Muscle of arm (tissue), 14 donors: Measurements from ENCODE around the gene TGFB3. TPM values are rescaled to one million over a fixed set of nuclear protein-coding genes. Genes with fewer than 3 reads are reported as not detected.
A peak's percentile ranks its signal among the peaks of the same experiment; 100 is the strongest.
"Not testable (repeated sequence)": the region's sequence is repeated elsewhere in the genome, so short reads cannot be mapped to it uniquely, and the experiment has no call there.

ENCODE experiments used
- DNase-seq: peaks from one replicate; pipeline ENCODE4 v3.0.0-alpha.2; 2013
- long read RNA-seq, 11 donors: transcript quantifications; one replicate each; lab custom pipeline, GENCODE V29; 2026
- polyA plus RNA-seq, 12 donors: library from polyadenylated mRNA; unstranded; fragments of 120-200 nt; gene quantifications; one replicate each; pipeline ENCODE4 v1.2.1, GENCODE V29; 2013; ENCODE audit not compliant: insufficient read length in 12 of 12

TGFB3 gene
- 100 to 1,000 TPM in 8 of 12 donors, 10 to 100 TPM in 4; 69.4 to 750 (median 111) TPM for polyA plus RNA-seq
- long read RNA-seq, donor 1, partial matches to known transcripts, result 0 of 2 reads
- long read RNA-seq, donor 1, other reads (novel, unspliced or antisense), result 0 of 2 reads
- long read RNA-seq, donor 2, transcript TGFB3-201 (7 exons, 2,522 nt), result major isoform, 14 of 16 reads
- long read RNA-seq, donor 2, partial matches to known transcripts, result 0 of 16 reads
- long read RNA-seq, donor 2, other reads (novel, unspliced or antisense), result 0 of 16 reads
- long read RNA-seq, donor 3, transcript TGFB3-201 (7 exons, 2,522 nt), result major isoform, 8 of 8 reads
- long read RNA-seq, donor 3, partial matches to known transcripts, result 0 of 8 reads
- long read RNA-seq, donor 3, other reads (novel, unspliced or antisense), result 0 of 8 reads
- long read RNA-seq, donor 4, partial matches to known transcripts, result 0 of 5 reads
- long read RNA-seq, donor 4, other reads (novel, unspliced or antisense), result 0 of 5 reads
- long read RNA-seq, donor 5, transcript TGFB3-201 (7 exons, 2,522 nt), result major isoform, 9 of 24 reads
- long read RNA-seq, donor 5, partial matches to known transcripts, result 9 of 24 reads
- long read RNA-seq, donor 5, other reads (novel, unspliced or antisense), result 0 of 24 reads
- long read RNA-seq, donor 6, partial matches to known transcripts, result 0 of 3 reads
- long read RNA-seq, donor 6, other reads (novel, unspliced or antisense), result 0 of 3 reads
- long read RNA-seq, donor 7, partial matches to known transcripts, result 0 of 1 reads
- long read RNA-seq, donor 7, other reads (novel, unspliced or antisense), result 0 of 1 reads
- long read RNA-seq, donor 8, transcript TGFB3-201 (7 exons, 2,522 nt), result major isoform, 17 of 33 reads
- long read RNA-seq, donor 8, partial matches to known transcripts, result 15 of 33 reads
- long read RNA-seq, donor 8, other reads (novel, unspliced or antisense), result 0 of 33 reads
- long read RNA-seq, donor 9, partial matches to known transcripts, result 29 of 32 reads
- long read RNA-seq, donor 9, other reads (novel, unspliced or antisense), result 0 of 32 reads
- long read RNA-seq, donor 10, transcript TGFB3-201 (7 exons, 2,522 nt), result major isoform, 13 of 180 reads
- long read RNA-seq, donor 10, partial matches to known transcripts, result 166 of 180 reads
- long read RNA-seq, donor 10, other reads (novel, unspliced or antisense), result 0 of 180 reads
- long read RNA-seq, donor 11, transcript TGFB3-201 (7 exons, 2,522 nt), result major isoform, 7 of 8 reads
- long read RNA-seq, donor 11, partial matches to known transcripts, result 0 of 8 reads
- long read RNA-seq, donor 11, other reads (novel, unspliced or antisense), result 0 of 8 reads

- peak; percentile 96 for DNase-seq
Observed at GRCh38 chr14:75981426-75982265, at the start of gene TGFB3. TSS of gene TGFB3 (minus strand) at chr14:75981995. CDS start at chr14:75980893, 1,102 bp downstream.

- no peak for DNase-seq
Observed at GRCh38 chr14:76024211-76024907, 42.6 kb upstream of the TGFB3 start.

GRCh38 chr14:76023757-76024156 is 42.0 kb upstream of the TGFB3 start:
- no peak for DNase-seq

- no peak for DNase-seq
Observed at GRCh38 chr14:76022991-76023390, 41.2 kb upstream of the TGFB3 start.

DNA sequence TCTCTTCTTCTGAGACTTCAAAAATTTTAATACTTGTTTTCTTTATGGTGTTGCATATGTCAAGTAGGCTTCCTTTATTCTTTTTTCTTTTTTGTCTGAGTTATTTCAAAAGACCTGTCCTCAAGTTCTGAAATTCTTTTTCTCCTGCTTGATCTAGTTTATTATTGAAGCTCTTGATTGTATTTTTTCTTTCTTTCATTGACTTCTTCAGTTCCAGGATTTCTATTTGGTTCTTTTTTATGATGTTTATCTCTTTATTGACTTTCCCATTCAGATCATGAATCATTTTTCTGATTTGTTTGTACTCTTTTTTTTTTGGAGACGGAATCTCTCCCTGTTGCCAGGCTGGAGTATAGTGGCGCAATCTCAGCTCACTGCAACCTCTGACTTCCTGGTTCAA is 37.9 kb upstream of the TGFB3 start:
- no peak for DNase-seq

- no peak for DNase-seq
Observed at GRCh38 chr14:76015668-76016067, 33.9 kb upstream of the TGFB3 start.

DNA sequence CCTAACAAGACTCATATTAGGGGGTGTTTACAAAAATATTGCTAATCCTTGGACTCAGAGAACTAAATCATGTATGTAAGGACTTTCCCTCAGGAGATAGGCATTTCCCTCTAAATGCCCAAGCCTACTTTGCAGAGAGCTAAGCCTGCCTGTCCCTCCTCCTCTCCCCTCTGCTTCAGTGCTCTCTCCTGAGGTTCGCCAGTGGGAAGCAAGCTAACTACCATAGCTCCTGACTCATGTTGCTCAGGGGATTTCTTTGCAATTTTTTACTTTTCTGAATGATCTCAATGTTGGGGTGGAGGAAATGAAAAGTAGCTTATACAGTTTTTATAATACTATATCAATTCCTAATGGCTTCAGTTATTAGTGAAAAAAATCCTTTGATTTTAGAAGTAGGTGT is 33.4 kb upstream of the TGFB3 start:
- no peak for DNase-seq

GRCh38 chr14:76012354-76012753 is 30.6 kb upstream of the TGFB3 start:
- DNase-seq, result peak; percentile 44

DNA sequence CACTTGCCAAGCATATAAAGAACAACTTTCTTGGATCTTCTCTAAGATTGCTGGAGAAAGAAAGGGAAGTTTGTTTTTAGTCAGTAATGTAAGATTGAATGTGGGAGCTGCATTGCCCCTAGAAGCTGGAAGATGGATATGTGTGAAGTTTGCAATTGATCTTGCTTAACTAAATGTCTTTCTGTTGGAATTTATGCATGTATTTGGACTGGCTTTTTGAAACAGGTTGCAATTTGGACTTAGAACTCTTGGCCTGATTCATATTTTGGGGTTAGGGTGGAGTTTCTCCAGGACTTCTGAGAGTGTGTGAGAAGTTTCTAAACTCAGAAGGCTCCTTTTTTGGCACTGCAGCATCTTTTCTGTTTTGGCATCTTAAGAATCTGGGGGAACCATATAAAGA is 30.1 kb upstream of the TGFB3 start:
- DNase-seq, result no peak

- DNase-seq, result not testable (repeated sequence)
Observed at GRCh38 chr14:76009627-76010026, 27.8 kb upstream of the TGFB3 start.

GRCh38 chr14:76007852-76008251 is 26.1 kb upstream of the TGFB3 start:
- DNase-seq, result no peak

- DNase-seq, result no peak
Observed at GRCh38 chr14:76007379-76007778, 25.6 kb upstream of the TGFB3 start.

DNA sequence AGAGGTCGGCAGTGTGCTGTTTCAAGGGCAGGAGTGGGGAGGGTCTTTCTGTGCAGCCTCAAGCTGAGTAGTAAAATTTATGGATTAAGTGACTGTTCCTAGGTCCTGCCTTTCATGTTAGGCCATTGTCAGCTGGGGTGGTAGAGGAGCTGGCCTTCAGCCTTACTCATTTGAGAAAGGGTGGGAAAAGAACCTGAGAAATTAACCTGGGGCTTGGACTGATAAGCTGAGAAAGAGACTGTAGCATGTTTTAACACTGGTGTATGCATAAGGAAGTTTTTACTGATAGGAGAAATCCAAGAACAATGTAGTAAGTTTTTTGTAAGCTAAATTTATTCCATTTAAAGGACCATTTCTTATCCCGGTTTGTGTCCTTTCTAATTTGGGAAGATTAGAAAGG is 24.5 kb upstream of the TGFB3 start:
- no peak for DNase-seq

- no peak for DNase-seq
Observed at GRCh38 chr14:76002383-76002782, 20.6 kb upstream of the TGFB3 start.

- no peak for DNase-seq
Observed at GRCh38 chr14:75999511-76000190, 17.9 kb upstream of the TGFB3 start.

DNA sequence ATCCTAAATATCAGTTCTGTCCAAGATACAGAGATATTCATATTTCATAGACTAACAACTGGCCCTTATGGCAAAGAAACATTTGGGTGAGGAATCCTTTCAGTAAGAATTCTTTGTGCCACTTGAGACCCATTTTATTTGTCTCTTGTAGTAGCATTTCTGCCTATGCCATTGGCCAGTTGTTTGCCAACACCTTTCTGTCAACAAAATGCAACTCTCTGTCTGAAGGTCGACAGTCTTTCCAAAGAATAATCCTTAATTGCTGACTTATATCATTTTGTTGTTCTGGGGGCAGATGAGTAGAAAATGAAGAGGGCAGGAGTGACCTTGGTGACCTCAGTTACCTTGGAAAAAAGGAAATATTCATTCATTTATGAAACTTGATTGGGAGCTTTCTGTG is 14.7 kb upstream of the TGFB3 start:
- no peak for DNase-seq

DNA sequence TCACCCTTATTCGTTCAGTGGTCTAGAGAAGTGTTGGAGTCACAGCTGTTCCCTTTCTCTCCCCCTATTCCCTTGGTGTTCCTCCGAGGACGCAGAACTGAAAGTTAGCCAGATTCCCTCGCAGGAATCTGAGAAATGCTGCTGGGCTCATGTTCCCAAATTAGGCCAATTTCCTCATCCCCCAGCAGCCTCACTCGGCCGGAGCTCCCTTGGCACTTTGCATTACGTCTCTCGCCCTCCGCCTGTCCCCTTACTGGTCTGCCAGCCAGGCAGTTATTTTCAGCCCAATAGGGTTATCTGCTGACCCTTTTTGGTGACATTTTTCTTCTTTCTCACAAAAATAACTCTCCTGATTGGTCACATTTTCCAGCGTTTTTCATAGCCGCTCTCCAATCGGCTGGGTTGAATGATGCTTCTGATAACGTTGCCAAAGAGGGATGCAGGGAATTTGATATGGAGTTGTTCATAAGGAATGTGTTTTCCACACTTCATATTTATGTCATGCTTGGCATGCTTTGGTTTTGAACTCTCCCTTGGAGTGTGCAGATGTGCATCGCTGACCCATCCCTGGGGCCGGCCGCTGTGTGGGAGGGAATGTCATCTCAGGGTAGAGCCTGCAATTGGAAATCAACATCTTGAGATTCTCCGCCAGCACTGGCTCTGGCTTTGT is 13.7 kb upstream of the TGFB3 start:
- peak; percentile 76 for DNase-seq

GRCh38 chr14:75993567-75994041 is 11.8 kb upstream of the TGFB3 start:
- DNase-seq, result no peak

GRCh38 chr14:75991753-75992152 is 10.0 kb upstream of the TGFB3 start:
- DNase-seq, result no peak
